ENCODE results near the gene PLXNA4.

DNA sequence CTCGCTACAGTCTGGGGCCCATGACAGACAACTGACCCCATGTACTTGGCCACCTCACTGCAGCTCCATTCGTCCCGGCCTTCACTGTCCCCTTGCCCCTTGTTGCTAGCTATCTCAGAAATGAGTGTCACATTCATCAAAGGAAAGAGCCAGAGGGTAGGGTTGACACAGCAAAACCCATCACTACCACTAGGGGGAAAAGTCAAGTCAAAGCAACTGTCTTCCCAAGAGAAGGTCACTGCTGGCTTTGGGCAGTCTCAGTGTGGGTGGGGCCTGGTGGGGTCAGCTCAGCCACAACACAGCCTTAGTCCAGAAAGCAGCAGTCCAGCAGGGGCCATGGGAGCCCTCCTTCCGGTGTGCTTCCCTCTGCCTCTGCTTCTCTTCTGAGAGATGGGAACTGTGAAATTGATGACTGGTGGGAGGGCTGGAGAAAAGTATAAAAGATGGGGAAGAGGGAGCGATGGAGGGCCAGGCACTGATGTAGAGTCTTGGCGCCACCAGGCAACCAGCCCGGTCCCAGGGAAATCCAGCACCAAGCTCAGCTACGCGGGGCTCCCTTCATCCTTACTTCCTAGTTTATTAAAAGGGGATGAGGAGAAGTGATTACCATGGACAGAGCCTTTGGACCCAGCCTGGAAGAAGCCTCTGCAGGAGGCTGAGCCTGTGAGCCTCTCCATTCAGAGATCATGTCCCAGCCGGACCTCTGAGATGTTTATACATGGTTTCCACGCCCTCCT is 58.0 kb downstream of the PLXNA4 start:
- no peak for TF ChIP-seq EZH2 (IDR thresholded peaks at IDR 0.05; ENCODE audit: borderline replicate concordance, insufficient read depth, low read depth, low read length, poor library complexity, severe bottlenecking)
- TF ChIP-seq, protein P1, sequence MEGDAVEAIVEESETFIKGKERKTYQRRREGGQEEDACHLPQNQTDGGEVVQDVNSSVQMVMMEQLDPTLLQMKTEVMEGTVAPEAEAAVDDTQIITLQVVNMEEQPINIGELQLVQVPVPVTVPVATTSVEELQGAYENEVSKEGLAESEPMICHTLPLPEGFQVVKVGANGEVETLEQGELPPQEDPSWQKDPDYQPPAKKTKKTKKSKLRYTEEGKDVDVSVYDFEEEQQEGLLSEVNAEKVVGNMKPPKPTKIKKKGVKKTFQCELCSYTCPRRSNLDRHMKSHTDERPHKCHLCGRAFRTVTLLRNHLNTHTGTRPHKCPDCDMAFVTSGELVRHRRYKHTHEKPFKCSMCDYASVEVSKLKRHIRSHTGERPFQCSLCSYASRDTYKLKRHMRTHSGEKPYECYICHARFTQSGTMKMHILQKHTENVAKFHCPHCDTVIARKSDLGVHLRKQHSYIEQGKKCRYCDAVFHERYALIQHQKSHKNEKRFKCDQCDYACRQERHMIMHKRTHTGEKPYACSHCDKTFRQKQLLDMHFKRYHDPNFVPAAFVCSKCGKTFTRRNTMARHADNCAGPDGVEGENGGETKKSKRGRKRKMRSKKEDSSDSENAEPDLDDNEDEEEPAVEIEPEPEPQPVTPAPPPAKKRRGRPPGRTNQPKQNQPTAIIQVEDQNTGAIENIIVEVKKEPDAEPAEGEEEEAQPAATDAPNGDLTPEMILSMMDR (IDR thresholded peaks at IDR 0.05), result no peak

Data from B cell (primary cell).